Hepatocyte (in vitro differentiated cells): ENCODE results near the gene GATC.

Source experiments
- EZH2 ChIP-seq: fragments of 200-600 bp; sonication (generic); IDR thresholded peaks from 2 replicates; pipeline ENCODE4 v1.6.1; 2016; ENCODE audit warnings: antibody characterized with exemption, mild to moderate bottlenecking, borderline replicate concordance
- TF ChIP-seq, protein P1 (sequence below): fragments of 200-600 bp; sonication (generic); IDR thresholded peaks from 2 replicates; pipeline ENCODE4 v1.5.1; 2016; ENCODE audit warnings: antibody characterized with exemption, mild to moderate bottlenecking; ENCODE audit not compliant: poor library complexity

DNA sequence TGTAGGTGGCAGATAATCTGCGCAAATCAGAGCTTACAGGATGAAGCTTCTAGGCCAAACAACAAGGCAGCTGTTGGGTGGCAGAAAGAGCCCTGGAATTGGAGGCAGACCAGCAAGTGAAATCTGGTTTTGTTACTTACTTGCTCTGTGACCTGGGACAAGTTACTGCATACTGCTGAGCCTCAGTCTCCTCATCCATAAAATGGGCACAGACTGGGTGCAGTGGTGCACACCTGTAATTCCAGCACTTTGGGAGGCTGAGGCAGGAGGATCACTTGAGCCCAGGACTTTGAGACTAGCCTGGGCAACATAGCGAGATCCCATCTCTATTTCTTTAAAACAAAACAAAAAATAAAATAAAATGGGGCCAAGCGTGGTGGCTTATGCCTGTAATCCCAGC, 39.7 kb upstream of the GATC start:
- no peak for TF ChIP-seq EZH2
- TF ChIP-seq, protein P1, sequence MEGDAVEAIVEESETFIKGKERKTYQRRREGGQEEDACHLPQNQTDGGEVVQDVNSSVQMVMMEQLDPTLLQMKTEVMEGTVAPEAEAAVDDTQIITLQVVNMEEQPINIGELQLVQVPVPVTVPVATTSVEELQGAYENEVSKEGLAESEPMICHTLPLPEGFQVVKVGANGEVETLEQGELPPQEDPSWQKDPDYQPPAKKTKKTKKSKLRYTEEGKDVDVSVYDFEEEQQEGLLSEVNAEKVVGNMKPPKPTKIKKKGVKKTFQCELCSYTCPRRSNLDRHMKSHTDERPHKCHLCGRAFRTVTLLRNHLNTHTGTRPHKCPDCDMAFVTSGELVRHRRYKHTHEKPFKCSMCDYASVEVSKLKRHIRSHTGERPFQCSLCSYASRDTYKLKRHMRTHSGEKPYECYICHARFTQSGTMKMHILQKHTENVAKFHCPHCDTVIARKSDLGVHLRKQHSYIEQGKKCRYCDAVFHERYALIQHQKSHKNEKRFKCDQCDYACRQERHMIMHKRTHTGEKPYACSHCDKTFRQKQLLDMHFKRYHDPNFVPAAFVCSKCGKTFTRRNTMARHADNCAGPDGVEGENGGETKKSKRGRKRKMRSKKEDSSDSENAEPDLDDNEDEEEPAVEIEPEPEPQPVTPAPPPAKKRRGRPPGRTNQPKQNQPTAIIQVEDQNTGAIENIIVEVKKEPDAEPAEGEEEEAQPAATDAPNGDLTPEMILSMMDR: no peak
